ENCODE measurements around the gene CLDN5. TPM values are rescaled to one million over a fixed set of nuclear protein-coding genes. Genes with fewer than 3 reads are reported as not detected.

Gene CLDN5
- total and polyA plus RNA-seq, 2 experiments from 2014 or later: 2.0 to 3.2 TPM

GRCh38 chr22:19510919-19511341 lies 13.3 kb downstream of the CLDN5 start:
- H3K27me3 Mint-ChIP-seq (ENCODE audit: insufficient read depth, low read depth, poor library complexity): peaks cover 4% of the 10 kb centered on the region
- Histone ChIP-seq H3K4me3 (no peak overlapping the region), H4K20me1 (replicated peaks; ENCODE audit: insufficient read depth) (no peaks in the 10 kb centered on the region), H3K36me3 (ENCODE audit: insufficient read depth) (no peaks in the 10 kb centered on the region), H3F3A (replicated peaks; ENCODE audit: low read depth) (no peaks in the 10 kb centered on the region), H2AFZ (no peak overlapping the region), H3K79me2 (replicated peaks; ENCODE audit: insufficient read depth) (no peaks in the 10 kb centered on the region), H3K9me2 (ENCODE audit: insufficient read depth) (no peaks in the 10 kb centered on the region), H3K27ac (ENCODE audit: low read depth) (no peak overlapping the region), H3K4me2 (no peak overlapping the region), H3K4me1 (ENCODE audit: insufficient read depth) (no peaks in the 10 kb centered on the region), H3K27me3 (ENCODE audit: insufficient read depth) (no peaks in the 10 kb centered on the region)
- no peak overlapping the region for H3K4me3 Mint-ChIP-seq
- H3K27ac Mint-ChIP-seq: no peak overlapping the region
- TF ChIP-seq ETS1 (IDR thresholded peaks at IDR 0.05) (no peak), STAT1 (IDR thresholded peaks at IDR 0.05; ENCODE audit: unreplicated experiment) (no peak), ZNF114 (CRISPR knock-in tag; IDR thresholded peaks at IDR 0.05) (no peak), ZNF331 (CRISPR knock-in tag; IDR thresholded peaks at IDR 0.05; ENCODE audit: low read depth) (no peak), EZH2 (IDR thresholded peaks at IDR 0.05; ENCODE audit: low read depth, unreplicated experiment) (no peak), EZH2phosphoT487 (IDR thresholded peaks at IDR 0.05; ENCODE audit: unreplicated experiment) (no peak), JUNB (IDR thresholded peaks at IDR 0.05; ENCODE audit: unreplicated experiment) (no peak), REST (IDR thresholded peaks at IDR 0.05; ENCODE audit: unreplicated experiment) (no peak)
- DNase-seq (ENCODE audit: low spot score): no peak
- H3K9me3 Mint-ChIP-seq: no peaks in the 10 kb centered on the region
- no peaks in the 10 kb centered on the region; the same call in 2 of the 3 replicates for H3K4me1 Mint-ChIP-seq
- ATAC-seq: no peak
- peaks cover 56% of the 10 kb centered on the region for H3K36me3 Mint-ChIP-seq (ENCODE audit: low read depth)

GRCh38 chr22:19509923-19510322 lies 14.3 kb downstream of the CLDN5 start:
- peaks cover 6% of the 10 kb centered on the region for H3K27me3 Mint-ChIP-seq (ENCODE audit: insufficient read depth, low read depth, poor library complexity)
- H3K9me2 ChIP-seq (ENCODE audit: insufficient read depth): no peaks in the 10 kb centered on the region

More at GRCh38 chr22:19509923-19510322, 14.3 kb downstream of the CLDN5 start:
- Histone ChIP-seq H3K4me3 (no peak overlapping the region), H3K4me1 (ENCODE audit: insufficient read depth) (no peaks in the 10 kb centered on the region), H2AFZ (no peak overlapping the region), H3K36me3 (ENCODE audit: insufficient read depth) (no peaks in the 10 kb centered on the region), H3K27ac (ENCODE audit: low read depth) (no peak overlapping the region), H3K4me2 (no peak overlapping the region), H3F3A (replicated peaks; ENCODE audit: low read depth) (no peaks in the 10 kb centered on the region), H3K79me2 (replicated peaks; ENCODE audit: insufficient read depth) (no peaks in the 10 kb centered on the region), H3K27me3 (ENCODE audit: insufficient read depth) (no peaks in the 10 kb centered on the region), H4K20me1 (replicated peaks; ENCODE audit: insufficient read depth) (no peaks in the 10 kb centered on the region)
- peaks cover 55% of the 10 kb centered on the region for H3K36me3 Mint-ChIP-seq (ENCODE audit: low read depth)
- TF ChIP-seq EZH2 (IDR thresholded peaks at IDR 0.05; ENCODE audit: low read depth, unreplicated experiment) (no peak), EZH2phosphoT487 (IDR thresholded peaks at IDR 0.05; ENCODE audit: unreplicated experiment) (no peak), ETS1 (IDR thresholded peaks at IDR 0.05) (no peak), REST (IDR thresholded peaks at IDR 0.05; ENCODE audit: unreplicated experiment) (no peak), POLR2AphosphoS5 (IDR thresholded peaks at IDR 0.05; ENCODE audit: low read depth) (no peak), CREB1 (CRISPR knock-in tag; IDR thresholded peaks at IDR 0.05; ENCODE audit: low read depth) (no peak), CTCF (conservative IDR thresholded peaks at IDR 0.05; ENCODE audit: low read depth in 2 of 2) (no peak), ZNF114 (CRISPR knock-in tag; IDR thresholded peaks at IDR 0.05) (no peak), NANOG (IDR thresholded peaks at IDR 0.05; ENCODE audit: borderline replicate concordance) (no peak), ZNF331 (CRISPR knock-in tag; IDR thresholded peaks at IDR 0.05; ENCODE audit: low read depth) (no peak)
- ATAC-seq (no peak), DNase-seq (ENCODE audit: low spot score) (no peak)
- H3K4me1 Mint-ChIP-seq: no peaks in the 10 kb centered on the region; the same call in 2 of the 3 replicates
- no peak overlapping the region for H3K4me3 Mint-ChIP-seq
- H3K9me3 Mint-ChIP-seq: no peaks in the 10 kb centered on the region
- H3K27ac Mint-ChIP-seq: no peak overlapping the region
